Subcutaneous preadipocyte (primary cell): ENCODE measurements around the gene PSMB10. TPM values are rescaled to one million over a fixed set of nuclear protein-coding genes. Genes with fewer than 3 reads are reported as not detected.

Experiments used
- small RNA-seq: library from RNA; depleted of rRNA; stranded (forward); fragments of <200 nt; gene quantifications from one replicate; pipeline ENCODE3, GENCODE V24; 2012
- total RNA-seq: library from RNA; depleted of rRNA; stranded (reverse); fragments of >200 nt; gene quantifications from 2 replicates; pipeline ENCODE4 v1.2.3, GENCODE V29; 2012

The PSMB10 gene
- total RNA-seq: 29.7 and 41.2 TPM in 2 replicates

DNA sequence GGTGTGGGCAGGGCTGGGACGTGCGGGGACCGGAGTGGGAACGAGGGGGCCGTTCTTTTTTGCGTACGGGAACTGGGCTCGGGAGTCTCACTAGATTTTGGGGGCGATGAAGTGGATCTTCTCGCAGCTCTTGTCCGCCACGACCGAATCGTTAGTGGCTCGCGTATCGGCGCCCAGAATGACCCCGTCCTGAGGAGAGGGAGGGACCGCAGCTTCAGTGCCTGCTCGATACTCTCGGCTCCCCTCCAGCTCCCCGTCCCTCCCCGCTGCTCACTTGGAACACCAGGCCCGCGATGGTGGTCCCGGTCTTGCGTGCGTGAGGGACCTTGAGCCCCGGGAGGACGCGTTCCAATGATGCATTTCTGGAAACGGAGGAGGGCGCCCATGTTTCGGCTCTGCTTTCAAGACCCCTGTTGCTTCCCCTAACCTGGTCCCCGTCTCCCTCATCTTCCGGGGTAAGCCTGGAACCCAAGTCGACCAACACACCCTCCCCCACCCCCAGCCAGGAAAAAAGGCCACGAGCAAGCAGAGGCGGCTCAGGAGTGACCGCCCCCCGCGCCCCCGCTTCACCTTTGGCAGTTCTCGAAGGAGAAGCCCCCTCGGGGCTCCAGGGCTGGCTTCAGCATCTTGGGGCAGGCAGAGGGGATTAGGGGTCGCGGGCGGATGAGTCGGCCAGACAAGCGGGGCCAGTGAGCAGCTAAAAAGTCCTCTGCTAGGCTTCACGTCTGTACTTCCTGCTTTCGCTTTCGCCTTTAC is at the start of gene PSMB10:
Gene PSMB10, minus strand, starts transcription at position 727 of the 756 bp plus-strand sequence. Its CDS starts 101 bp downstream, at position 626.

DNA sequence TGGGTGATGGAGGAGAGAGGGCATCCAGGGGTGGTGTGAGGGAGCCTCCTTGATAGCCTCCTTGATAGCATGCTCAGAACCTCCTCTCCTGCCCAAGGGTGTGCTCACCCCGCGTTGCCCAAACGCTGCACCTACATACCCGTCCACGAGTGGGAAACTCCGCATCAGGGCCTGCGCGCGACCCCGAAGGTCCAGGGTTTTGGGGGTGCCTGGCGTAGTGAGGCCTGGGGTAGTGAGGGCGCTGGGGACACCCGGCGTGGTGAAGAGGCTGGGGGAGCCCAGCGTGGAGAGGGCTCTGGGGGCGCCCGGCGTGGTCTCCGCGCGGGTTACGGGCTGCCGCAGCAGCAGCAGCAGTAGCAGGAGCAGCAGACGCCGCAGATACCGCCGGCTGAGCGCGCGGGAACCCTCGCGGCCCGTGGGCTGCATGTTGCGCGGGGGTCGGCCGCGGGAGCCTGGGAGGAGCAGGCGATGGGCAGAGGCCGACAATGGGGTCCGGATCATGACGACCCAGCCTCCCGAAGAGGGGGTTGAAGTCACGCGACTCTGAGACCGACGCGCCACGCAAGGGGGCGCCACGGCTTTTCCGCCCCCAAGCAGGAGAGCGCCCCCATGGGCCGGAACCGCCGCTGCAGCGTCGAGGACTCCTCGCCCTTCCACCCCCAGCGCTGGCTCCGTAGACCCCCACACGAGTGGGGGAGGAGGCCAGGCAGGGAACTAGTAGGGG is 43.5 kb upstream of the PSMB10 start, which contains the start of gene DPEP3:
Gene DPEP3, minus strand, starts transcription at position 545 of the 724 bp plus-strand sequence. Its CDS starts 119 bp downstream, at position 426.

DNA sequence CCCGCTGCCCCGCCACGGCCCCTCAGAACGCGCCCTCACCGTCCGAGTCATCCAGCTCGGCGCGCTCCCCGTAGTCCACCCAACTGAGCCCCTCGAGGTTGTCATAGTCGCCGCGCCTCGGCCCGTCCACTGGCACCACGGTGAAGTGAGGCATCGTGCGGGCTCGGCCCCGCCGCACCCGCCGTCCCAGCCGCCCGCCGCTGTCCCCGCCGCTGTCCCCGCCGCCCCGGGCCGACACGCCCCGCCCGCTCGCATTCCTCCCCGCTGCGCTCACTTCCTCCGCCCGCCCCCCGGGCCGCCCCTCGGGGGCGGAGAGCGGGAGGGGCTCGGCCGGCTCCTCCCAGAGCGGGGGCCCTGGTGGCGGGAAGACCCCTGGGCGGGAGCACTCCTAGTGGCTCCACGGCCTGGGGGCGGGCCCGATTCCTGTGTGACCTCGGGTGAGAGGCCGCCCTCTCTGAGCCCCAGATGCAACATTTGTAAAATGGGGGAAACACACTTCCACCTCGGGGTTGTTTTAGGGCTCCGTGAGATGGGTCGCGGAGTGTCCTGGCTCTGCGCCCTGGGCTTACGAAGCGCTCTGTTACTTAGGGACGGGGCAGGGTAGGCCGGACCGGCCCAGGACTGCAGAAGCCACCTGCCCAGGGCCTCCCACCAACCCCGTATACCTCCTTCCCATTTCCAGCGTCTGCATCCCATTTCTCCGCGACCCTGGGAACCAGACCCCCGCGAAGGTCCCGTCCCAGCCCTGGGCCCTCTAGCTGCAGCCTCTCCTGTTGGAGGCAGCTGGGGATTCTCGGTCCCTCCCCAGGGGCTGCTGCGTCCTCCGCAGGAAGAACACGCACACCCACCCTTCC is 32.0 kb upstream of the PSMB10 start, which contains the start of gene SLC12A4:
Gene SLC12A4, minus strand, starts transcription at position 238 of the 854 bp plus-strand sequence. Its CDS starts 84 bp downstream, at position 154.

DNA sequence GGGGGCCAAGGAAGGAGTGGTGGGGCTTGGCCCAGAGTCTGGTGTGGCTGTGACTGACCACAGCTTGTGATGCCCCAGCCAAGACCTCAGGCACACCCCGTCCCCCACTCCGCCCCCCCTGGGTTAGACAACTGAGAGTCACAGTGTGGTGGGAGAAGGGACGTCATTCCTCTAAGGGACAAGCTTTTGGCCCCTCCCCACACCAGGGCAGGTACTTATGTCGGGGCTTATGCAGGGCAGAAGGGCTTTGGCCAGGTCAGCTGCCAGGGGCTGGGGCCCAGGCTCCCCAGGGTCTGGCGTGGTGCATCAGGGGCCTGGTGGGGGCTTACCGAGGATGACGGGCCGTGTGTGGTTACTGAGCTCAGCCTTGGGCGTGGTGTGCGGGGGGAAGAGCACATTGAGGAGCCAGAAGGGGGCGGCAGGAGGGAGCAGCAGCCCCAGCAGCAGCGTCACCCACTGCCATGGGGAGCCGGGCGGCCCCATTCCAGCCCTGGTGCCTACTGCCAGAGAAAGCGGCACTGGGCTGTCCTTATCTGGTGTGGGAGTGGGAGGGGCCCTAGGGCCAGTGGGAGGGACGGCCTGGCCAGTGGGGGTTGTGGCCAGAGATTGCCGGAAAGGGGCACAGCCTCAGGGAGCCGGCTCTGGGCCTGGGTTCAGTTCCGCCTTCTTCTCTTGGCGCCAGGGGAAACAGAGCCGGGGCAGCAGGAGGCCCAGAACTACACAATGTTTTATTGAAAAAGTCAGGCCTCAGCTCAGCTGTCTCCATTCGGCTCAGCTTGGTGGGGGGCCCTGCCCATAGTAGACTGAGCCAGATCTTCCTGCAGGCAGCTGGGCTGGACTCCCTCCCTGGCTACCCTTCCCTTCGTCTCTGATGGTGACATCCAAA is 7.2 kb upstream of the PSMB10 start, which contains the start of gene LCAT:
Gene LCAT, minus strand, starts transcription at position 502 of the 886 bp plus-strand sequence. Its CDS starts 19 bp downstream, at position 483.

DNA sequence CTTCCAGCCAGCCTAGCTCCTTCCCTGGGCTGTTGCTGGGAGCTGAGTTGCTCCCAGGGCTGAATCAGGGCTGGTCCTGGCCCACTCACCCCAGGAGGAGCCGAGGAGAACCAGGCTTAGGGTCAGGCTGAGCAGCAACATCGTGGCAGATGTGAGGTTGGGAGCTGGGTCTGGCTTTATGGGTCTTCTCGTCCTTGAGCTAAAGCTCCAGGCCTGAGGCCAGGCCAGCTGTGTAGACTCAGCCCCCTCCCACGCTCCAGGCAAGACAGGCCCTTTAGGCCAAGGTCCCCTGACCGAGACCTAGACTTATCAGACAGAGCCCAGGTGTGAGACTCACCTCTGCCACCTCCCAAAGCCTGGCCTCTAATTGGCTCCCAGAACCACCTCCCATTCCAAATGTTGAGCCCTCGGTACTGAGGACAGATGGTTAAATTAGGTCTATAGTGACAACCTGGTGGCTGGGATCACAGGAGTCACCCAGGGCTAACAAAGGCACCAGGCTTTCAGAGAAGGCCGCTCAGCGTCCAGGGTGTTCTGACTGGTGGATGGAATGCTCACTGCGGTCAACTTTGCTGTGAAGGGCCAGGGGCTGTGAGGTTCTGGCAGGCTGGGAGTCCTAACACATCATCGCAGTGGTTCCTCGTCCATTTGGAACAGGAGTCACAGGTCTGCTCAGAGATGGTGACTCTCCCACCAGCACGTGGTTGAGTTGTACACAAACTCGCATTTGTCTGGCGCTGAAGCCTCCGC is 4.8 kb downstream of the PSMB10 start, which contains the start of gene CTRL:
Gene CTRL, minus strand, starts transcription at position 151 of the 750 bp plus-strand sequence. Its CDS starts 10 bp downstream, at position 141.

DNA sequence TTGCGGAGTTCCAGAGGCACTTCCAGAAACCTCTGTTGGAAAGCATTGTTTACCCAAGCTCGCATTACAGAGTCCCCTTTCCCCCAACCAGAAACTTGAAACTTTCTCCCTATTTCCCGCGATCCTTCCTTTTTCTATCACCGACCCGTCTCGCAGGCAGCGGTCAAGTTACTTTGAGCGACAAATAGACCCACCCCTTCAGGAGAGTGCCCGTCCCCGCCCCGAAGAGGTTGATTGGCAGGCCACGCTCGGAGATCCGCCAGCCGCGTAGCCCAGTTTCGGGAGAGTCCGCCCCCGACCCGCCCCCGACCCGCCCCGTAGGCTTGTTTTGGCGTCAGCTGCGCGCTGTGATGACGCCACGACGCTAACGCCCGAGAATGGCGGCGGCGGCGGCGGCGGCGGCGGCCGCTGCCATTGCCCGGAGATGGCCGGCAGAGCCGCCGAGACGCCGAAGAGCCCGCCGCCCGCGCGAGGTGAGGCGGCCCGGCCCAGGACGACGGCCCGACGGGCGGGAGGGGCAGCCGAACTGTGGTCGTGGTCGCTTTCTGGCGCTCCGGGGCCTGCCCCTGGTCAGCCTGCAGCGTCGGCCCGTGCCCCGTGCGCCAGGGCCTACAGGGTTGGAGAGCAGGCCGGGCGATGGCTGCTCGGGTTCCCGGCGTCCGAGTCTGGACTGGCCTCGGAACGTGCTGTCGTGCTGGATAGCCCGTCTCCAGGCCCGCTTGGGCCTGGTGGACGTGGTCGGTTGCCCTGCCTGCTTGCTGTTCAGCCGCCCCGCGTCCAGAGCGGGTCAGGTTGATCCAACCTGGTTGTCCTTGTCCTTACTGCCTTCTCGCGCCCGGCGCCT is 43.5 kb downstream of the PSMB10 start, which contains the start of gene PSKH1:
Gene PSKH1, plus strand, starts transcription at position 356 of the 844 bp plus-strand sequence. CDS start 15,496 bp downstream, outside the sequence.

DNA sequence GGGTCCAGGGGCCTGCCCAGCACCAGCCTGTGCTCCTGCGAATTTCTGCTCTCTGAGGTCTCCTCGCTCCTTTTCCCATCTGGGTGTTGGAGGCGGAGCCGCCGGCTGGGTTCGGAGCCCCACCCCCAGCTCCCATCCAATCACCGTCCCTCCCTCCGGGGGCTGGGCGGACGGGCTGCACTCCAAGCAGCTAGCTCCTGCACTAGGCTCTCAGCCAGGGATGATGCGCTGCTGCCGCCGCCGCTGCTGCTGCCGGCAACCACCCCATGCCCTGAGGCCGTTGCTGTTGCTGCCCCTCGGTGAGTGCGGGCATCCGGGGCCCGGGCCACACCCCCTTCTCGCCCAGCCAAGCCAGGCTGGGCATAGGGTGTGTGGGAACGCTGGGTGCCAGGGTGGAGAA is 52.0 kb downstream of the PSMB10 start, which contains the start of gene NRN1L:
Gene NRN1L, plus strand, starts transcription at position 202 of the 400 bp plus-strand sequence. Its CDS starts 19 bp downstream, at position 221.

Small RNA genes within 50 kb of the gene (small RNA-seq; reads per million reads assigned to genes)
- not detected for gene NRN1L

Other genes starting within 250 kb of the PSMB10 start
- gene GFOD2, start 217.5 kb downstream of the PSMB10 start, total RNA-seq: 13.2 and 17.0 TPM in 2 replicates
- gene RANBP10, start 130.3 kb downstream of the PSMB10 start, total RNA-seq: 5.1 and 7.0 TPM in 2 replicates
- gene TSNAXIP1, start 130.0 kb downstream of the PSMB10 start, total RNA-seq: 0.98 and 2.2 TPM in 2 replicates
- 26.1 and 28.0 TPM in 2 replicates for gene THAP11, start 94.5 kb downstream of the PSMB10 start, total RNA-seq
- gene NUTF2, start 89.9 kb downstream of the PSMB10 start, total RNA-seq: 210 and 284 TPM in 2 replicates
- gene CENPT, start 89.2 kb downstream of the PSMB10 start, total RNA-seq: 27.0 and 32.7 TPM in 2 replicates
- 55.5 and 72.9 TPM in 2 replicates for gene EDC4, start 63.8 kb downstream of the PSMB10 start, total RNA-seq
- 0.37 TPM in 1 of 2 replicates, not detected in the other for gene NRN1L, start 52.0 kb downstream of the PSMB10 start, total RNA-seq
- 12.1 TPM in 2 replicates for gene PSKH1, start 43.6 kb downstream of the PSMB10 start, total RNA-seq
- 0.37 and 1.4 TPM in 2 replicates for gene CTRL, start 5.0 kb downstream of the PSMB10 start, total RNA-seq
- 5.1 and 11.1 TPM in 2 replicates for gene LCAT, start 7.3 kb upstream of the PSMB10 start, total RNA-seq
- 40.8 and 73.3 TPM in 2 replicates for gene SLC12A4, start 31.8 kb upstream of the PSMB10 start, total RNA-seq
- gene DPEP3, start 43.6 kb upstream of the PSMB10 start, total RNA-seq: not detected in 2 replicates
- gene DPEP2, start 62.6 kb upstream of the PSMB10 start, total RNA-seq: not detected in 2 replicates
- gene DPEP2NB, start 79.1 kb upstream of the PSMB10 start, total RNA-seq: not detected in 2 replicates
- gene DDX28, start 86.4 kb upstream of the PSMB10 start, total RNA-seq: 14.7 and 19.0 TPM in 2 replicates
- gene DUS2, start 86.4 kb upstream of the PSMB10 start, total RNA-seq: 18.0 and 21.5 TPM in 2 replicates
- 17.3 and 27.2 TPM in 2 replicates for gene NFATC3, start 148.5 kb upstream of the PSMB10 start, total RNA-seq